ENCODE measurements around the gene LRP1B.

LRP1B gene

DNA sequence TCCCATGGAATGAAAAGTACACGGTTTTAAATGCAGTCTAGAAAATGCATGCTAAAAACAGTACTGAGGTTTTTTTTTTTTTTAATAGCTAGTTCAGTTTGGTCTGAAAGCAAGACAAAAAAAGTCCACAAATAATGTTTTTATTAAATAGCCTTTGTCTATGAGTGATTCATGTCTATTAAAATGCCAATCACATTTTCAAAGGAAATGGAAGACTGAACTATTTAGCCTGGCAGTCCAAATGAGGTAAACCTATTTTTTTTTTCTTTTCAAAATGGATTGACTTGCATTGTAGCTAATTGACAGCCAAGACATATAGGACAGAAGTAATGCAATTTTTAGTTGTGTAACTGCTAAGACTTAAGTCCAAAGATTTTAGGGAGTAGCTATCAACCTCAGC, 90.3 kb downstream of the LRP1B start:
- no peak for DNase-seq (ENCODE audit: low spot score)

DNA sequence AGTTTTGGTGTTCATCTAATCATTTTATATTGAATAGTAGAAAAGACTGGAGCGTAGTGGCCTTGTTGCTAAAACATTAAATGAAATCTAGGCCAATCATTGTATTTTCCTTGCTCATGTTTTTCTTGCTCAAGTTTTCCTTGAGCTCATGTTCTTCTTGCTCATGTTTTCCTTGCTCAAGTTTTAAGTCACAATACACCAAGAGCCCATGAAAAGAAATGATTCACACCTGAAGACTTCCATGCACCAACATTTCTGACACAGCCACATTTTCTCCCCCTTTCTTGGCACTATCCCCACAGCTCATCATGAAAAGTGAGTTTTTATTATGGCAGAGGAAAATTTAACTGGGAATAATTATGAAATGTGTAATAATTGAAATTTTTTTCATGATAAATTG, 92.0 kb downstream of the LRP1B start:
- no peak for DNase-seq (ENCODE audit: low spot score)

DNA sequence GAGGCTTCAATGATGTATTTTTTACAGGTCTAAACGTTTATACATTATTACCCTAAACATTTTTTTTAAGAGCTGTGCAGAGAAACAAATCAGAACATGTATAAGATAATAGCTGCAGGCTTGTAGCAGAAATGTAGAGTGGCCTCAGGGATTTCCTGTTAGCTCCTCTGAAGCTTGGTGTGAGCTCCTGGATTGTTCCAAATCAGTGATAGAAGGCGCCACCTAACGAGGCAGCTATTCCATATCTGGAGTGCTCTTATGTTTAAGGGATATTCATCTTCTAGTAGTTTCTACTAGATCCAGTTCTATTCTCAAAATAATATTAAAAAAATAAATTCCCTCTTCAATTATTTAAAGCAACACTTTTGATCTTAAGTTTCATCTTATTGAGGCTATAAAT, 93.1 kb downstream of the LRP1B start:
- DNase-seq (ENCODE audit: low spot score), result no peak

DNA sequence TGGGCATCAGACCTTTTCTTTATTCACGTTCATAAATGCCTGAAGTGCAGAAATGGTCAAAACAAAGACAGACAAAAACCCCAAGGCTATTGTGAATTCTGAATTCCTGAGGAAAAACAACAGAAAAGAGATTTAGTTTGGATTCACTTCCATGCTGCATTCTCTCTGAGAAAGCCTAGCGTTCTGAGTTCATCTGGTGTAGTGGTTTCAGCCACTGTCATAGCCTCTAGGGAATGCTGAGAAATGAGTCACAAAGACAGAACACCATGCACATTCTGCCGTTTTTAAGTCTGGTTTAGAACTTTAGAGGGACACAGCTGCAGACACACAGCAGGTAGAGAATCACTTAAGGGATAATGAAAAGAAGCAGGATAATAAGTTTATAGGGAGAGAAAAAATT, 93.8 kb downstream of the LRP1B start:
- no peak for DNase-seq (ENCODE audit: low spot score)

DNA sequence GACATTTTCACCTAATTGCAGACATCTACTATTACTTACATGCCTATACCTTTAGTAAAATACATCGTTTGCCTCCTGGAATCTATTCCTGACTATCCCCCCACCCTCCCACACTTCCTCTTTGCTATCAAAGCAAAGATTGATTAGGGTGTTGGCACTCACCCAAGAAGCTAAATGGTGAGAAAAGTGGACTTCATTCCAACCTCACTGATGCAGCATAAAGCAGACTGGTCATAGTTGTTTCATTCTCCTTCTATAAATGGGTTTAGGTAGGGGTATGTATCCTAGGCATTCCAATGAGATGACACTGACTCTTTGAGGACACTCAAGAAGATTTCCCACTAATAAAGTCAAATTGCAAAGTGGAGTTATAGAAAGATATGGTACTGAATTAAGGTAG, 97.4 kb downstream of the LRP1B start:
- no peak for DNase-seq (ENCODE audit: low spot score)

DNA sequence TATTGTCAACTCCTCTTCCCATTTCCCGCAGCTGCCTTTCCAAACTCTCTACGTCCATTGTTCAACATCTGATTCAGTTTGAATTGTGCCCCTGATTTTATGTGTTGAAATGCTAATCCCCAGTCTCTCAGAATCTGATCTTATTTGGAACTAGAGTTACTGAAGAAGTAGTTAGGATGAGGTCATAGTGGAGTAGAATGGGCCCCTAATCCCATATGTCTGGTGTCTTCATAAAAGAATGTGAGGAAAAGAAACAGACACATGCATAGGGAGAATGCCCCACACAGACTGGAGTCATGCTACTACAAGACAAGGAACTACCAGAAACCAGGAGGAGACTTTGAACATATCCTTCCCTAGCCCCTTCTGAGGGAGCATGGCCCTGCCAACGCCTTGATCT, 99.2 kb downstream of the LRP1B start:
- no peak for DNase-seq (ENCODE audit: low spot score)

DNA sequence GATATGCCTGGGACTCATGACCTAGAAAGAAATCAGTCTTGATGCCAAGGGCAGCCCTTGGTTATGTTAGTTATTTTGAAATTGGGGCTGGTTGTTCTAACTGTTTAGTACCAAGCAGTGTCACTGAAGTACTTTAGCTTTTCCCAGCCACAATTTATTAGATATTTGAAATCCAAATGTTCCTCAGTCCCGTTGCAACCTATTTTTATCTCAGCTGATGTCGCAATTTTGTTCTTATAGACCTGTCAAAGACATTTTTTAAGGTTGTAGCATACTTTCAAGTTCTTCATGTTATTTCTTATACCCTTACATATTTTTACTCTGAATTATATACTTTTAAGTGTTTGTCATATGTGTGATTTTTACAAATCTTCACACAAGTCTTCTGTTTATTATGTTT, 100.1 kb downstream of the LRP1B start:
- DNase-seq (ENCODE audit: low spot score), result no peak

DNA sequence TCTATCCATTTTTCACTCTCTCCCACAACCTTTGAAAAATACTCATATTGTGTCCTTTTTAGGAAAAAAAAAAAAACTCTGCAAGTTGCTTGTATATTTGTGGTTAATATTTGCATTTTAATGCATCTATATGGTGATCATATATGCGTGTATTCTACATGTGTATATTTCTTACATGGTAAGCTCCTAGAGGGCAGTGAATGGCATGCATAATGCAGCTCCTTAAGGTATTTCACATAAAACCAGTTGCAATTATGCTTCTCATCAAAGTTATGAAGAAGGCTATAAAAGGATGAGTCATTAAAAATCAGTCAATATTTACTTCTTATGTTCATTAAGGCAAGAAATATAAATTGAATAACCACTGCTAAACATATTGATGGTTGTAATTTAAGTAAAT, 100.8 kb downstream of the LRP1B start:
- no peak for DNase-seq (ENCODE audit: low spot score)

DNA sequence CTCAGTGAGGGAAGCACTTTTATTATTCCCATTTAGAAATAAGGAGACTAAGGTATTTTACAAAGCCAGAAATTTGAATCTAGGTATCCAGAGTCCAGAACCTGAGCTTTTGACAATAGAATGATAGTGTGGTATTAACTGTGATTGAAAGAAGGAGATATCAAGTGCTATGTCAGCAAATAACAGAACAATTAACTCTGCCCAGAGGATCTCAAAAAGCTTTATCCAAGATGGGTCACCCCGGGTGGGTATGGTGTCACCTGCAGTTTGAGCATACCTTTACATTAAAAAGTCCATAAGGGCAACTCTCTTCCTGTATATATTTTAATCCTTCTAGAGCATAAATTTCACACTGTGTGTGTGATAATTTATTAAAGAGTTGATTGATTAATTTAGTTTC, 105.4 kb downstream of the LRP1B start:
- no peak for DNase-seq (ENCODE audit: low spot score)

DNA sequence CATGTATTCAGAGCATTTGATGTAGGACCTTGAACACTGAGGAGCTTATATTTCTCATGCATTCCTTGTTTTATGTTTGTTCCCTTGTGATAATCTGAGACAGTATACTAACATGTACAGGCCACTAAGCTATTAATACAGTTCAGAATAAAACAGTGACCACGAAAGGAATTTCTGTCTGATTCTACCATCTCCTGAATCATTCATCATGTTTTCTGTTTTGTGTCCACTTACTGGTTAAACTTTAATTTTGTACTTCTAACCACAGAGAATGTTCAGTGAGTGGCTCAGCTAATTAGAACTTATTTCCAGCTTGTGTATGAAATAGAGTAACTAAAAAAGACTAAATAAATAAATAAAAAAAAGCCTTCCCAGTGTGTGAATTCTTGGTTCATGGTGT, 110.4 kb downstream of the LRP1B start:
- no peak for DNase-seq (ENCODE audit: low spot score)

DNA sequence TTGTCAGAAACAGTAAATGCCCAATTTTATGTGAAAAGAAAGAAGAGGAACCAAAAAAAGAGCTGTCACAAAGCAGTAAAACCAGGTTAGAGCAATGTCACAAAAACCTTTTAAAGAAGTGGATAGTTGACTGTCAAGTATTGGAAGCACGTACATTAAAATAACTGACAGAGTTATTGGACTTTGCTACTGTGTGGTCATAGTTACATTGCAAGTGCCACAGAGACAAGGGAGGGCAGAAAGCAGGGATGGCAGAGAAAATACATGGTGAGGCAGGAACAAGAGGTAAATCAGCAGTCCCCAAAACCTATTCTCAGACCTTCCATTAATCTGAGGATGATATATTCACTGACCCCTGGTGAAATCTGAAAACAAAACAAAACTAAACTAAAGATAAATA, 116.3 kb downstream of the LRP1B start:
- DNase-seq (ENCODE audit: low spot score), result no peak

DNA sequence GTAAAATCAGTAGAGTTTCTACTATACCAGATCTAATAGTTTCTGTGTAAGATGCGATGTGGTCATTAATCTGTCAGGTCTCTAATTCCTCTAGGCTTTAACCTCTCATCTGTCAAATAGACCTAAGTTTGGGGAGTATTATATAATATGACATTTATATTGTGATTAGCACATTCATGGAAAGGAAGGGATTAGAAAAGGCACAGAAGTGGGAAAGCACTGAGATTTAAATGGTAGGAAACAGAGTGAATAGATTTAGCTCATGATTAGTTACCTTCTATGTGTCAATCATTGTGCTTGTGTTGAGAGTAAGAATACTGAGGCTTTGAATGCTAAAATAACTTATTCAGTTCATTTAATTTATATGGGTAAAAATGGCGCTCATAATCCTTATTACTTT, 118.0 kb downstream of the LRP1B start:
- no peak for DNase-seq (ENCODE audit: low spot score)

DNA sequence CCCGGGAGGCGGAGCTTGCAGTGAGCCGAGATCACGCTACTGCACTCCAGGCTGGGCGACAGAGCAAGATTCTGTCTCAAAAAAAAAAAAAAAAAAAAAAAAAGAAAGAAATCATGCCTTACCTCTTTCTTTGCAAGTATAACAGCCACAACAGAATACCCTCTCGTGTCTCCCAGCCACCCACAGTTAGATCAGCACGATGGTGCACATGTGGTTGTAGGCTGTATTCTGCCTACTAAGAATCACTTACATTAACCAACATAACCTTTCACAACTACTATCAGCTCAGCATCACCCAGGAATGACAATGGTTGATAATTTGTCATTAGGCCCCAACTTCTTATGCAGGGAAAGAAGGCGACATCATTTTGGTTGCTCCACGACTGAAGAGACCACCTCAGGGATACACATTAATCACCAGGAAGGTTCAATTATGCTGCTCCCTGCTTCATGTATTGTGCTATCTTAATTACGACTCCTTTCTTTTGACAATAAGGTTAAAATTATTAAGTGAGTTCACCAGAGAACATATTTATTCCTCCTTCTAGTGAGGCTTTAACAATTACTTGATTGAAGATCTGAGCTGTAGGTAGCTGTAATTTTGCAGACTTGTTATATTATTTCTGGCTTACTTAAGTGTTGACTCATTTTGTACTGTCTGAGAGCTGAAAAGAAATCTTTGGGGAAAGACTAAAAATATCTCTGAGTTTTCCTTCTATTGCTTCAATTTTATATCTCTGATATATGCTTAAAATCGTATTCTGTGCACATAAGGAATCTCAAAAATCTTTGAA, 120.1 kb downstream of the LRP1B start:
- no peak for DNase-seq (ENCODE audit: low spot score)

DNA sequence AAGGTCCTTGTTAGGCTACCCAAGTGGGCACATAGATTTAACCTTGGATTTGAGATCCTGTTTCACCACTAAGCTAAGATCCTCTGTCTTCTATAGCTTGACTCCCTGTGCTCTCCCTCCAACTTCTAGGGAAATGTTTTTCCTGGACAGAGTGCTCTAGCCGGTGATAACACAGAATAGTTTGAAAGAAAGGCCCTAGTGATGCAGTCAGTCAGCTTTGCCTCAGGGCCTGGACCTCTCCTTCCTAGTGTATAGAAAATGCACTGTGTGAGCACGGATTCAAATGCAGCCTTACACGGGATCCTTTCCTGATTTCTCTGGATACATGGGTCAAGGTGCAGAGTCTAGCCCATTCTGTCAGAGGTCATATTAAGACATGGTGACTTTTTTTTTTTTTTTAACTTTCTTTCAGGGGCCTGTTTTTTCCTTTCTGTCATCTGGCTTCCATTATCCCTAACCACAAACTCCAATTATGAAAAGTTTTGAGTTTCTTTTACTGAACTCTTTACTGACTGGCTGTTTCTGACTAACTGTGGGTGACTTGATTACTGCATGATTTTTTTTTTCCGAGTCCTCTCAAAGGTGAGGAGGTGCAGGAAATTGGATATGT, 122.6 kb downstream of the LRP1B start:
- no peak for DNase-seq (ENCODE audit: low spot score)

DNA sequence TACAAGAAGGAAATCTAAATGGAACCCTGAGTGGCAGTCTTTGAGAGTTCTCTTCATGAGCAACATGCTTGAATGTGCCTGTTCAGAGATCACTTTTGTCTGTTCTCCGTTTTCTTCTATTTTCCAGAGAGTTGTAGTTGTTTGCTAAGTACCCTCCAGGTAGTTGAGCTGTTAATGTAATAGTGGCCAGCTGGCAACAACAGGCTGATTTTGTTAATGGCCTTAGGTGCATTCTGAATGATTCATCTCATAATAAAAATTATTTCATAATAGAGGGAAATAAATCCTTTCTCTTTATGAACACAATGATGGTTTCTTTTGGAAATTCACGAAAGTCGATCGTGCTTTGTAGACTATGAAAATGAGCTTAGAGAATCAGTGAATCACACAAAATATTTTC, 136.8 kb downstream of the LRP1B start:
- no peak for DNase-seq (ENCODE audit: low spot score)

DNA sequence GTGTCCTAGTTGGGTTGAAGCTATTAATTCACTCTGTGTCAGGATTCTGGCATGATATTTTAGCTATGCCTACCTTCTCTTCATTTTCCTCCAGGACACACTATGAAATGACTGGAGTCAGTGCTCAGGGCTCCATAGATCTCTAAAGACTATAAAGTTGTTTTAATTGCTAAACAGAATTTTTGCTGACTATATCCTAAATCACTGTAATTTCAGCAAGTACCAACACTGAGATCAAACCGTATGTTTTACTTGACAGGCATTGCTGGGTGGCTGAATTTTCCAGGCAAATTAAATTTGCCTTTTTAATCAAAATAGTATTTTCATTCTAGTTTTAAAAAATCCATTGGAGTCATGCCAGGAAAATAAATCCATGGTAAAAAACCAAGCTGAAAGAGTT, 138.1 kb downstream of the LRP1B start:
- no peak for DNase-seq (ENCODE audit: low spot score)

DNA sequence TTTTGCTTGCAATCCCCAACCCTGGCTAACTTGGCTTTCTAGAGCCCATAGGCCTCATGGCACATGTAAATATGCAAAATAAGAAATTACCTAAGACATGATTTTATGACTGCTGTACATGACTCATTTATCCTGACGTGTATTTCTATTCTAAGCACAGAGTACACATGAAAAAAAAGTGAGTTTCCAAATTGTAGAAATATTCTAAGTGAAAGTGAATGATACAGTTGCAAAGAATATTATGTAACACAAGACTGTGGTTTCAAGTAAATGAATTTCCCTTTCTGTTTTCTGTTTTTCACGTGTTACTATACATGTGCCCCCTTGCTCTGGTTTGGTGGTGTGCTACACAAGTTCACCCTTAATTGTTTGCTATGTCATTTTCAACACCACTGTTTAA, 162.4 kb downstream of the LRP1B start:
- no peak for DNase-seq (ENCODE audit: low spot score)

DNA sequence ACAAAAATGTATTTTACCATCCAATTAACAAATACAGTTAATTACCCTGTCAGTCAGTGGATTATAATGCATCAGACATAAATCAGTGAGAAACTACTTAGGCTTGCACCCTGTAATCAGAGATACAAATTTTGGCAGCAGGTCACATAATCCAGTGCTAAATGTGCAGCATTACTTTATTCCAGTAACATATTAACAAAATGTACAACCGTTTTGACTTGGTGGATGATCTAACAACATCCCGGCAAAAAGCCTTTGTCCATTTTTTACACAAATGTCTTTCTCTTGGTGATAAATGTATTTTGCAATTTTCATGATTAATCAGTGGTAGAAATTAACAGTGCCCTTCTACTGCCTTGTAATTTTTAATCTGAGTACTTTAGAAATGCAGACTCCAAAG, 162.8 kb downstream of the LRP1B start:
- no peak for DNase-seq (ENCODE audit: low spot score)

DNA sequence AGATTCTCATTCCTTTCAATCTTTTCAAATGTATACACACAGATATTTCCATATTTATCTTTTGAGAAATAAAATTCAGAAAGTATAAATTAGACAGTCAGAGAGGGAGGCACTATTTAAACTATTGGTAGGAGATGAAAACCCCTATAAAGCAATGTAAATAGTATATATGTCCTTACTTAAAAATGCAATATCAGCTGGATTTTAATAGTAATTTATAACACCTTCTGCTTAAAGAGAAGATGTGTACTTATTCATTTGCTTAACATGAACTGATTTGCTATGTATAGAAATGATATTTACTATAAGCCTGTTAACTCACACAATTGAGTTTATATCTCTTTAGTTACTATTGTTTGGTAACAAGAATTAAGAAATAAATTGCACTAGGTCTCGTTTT, 163.3 kb downstream of the LRP1B start:
- no peak for DNase-seq (ENCODE audit: low spot score)

DNA sequence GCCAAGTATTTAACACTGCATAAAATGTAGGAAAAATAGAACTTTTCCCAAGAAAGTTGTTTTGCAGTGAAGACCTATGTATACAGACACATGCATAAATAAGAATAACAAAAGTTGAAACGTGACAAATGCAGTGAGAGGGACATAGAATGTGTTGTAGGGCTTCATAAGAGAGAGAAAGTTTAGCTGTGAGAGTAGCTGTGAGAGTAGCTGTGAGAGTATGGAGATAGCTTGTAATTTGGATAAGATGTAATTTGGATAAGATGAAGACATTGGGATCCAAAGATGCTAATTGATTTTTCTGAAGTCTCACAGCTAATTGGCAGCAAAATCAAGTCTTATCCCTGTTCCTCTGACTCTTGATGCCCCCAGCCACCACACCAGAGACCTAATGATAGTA, 170.9 kb downstream of the LRP1B start:
- DNase-seq (ENCODE audit: low spot score), result no peak

DNA sequence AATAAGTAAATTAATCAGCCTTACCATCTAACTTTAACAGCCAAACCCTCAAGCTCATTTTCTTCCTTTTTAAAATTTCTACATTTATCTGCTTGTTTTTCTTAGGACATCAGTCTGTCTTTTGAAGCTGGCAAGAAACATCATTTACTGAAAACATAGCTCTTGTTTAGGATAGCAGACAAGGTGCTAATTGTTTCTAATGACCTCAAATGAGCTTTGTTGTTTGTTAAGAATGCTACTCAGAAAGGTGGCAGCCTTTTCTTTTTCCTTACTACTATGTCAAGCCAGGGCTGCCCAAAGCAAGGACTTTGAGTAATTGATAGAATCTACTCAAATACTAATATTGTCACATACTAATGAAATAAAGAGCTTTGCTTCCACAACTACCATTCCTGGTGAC, 171.8 kb downstream of the LRP1B start:
- DNase-seq (ENCODE audit: low spot score), result no peak

DNA sequence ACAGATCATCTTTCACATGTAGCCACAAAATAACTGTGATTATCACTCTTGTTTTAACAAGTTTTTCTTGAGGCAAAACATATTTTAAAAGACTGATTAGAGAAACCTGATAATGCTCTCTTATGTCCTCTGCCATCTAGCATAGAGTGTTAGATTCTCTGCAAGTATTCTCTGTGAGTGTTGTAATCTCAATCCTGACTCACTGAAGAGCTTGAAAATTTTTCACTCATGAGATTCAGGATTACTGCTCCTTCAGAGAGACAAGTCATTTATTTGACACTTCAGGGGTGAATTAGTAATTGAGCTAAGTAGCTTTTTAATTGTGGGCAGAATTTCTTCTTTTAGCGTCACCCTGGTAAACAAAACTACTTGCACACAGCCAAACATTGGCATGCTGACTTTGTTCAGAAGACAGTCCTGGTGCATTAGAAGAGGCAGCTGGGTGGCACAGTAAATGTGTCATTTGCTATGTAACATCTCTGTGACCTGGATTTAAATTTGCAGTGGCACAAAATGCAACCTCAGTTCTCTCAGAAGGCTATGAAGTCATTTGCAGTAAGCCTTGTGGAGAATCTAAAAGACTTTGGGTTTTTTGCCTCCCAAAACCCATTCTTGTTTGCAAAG, 172.9 kb downstream of the LRP1B start:
- no peak for DNase-seq (ENCODE audit: low spot score)

DNA sequence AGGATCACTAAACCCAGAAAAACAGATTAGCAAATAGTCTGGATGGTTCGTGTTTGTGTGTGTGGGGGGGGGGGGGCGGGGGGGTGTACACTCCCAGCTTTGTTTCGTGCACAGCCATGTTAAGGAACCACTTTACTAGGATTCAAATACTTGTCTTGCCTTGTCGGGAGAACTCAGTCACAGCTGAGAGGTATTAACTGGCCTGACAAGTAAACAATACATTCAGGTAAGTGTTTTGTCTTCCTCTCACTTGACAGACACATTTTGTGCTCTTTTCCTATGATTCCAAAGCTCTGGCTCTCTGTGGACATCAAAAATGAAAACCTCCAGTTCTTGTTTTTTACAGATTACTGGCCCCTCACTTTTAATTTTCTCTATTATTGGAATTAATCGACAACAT, 173.5 kb downstream of the LRP1B start:
- no peak for DNase-seq (ENCODE audit: low spot score)
